Testis (tissue), 3 donors: ENCODE data around the gene DDHD1. TPM values are rescaled to one million over a fixed set of nuclear protein-coding genes. Genes with fewer than 3 reads are reported as not detected.
A peak's percentile ranks its signal among the peaks of the same experiment; 100 is the strongest.

Source experiments
- DNase-seq: peaks from one replicate; pipeline ENCODE4 v3.0.0-alpha.2; 2019
- H3K27ac ChIP-seq, 2 donors: fragments of 200-600 bp; sonication (generic); one replicate each; pipeline ENCODE4 v1.5.1; 2019
- H3K27me3 ChIP-seq: fragments of 200-600 bp; sonication (generic); one replicate; pipeline ENCODE4 v1.5.1; 2019
- H3K36me3 ChIP-seq: fragments of 200-600 bp; sonication (generic); one replicate; pipeline ENCODE4 v1.5.1; 2017; ENCODE audit warnings: low read depth; ENCODE audit errors: missing control alignments
- H3K4me1 ChIP-seq: fragments of 200-600 bp; sonication (generic); one replicate; pipeline ENCODE4 v1.5.1; 2019
- H3K4me3 ChIP-seq, 2 donors: fragments of 200-600 bp; sonication (generic); one replicate each; pipeline ENCODE4 v1.5.1; 2017 to 2019
- H3K9me3 ChIP-seq: fragments of 200-600 bp; sonication (generic); one replicate; pipeline ENCODE4 v1.5.1; 2017
- POLR2A ChIP-seq: fragments of 450-650 bp; IDR thresholded peaks from one replicate; pipeline ENCODE4 v1.6.1; 2017; ENCODE audit warnings: antibody characterized with exemption, mild to moderate bottlenecking, moderate library complexity
- WGBS, 2 donors: methylation state at CpG; one replicate each; pipeline ENCODE4 v1.1.5; 2018; 5-methylcytosine and 5-hydroxymethylcytosine counted together
- intact Hi-C: fragments of 100-400 bp; cut with DNase I; formaldehyde crosslinking; loops from one replicate; pipeline ENCODE4 v1.15.1; 2023; ENCODE audit warnings: low total_unique reads
- polyA plus RNA-seq: library from polyadenylated mRNA; stranded (reverse); fragments of 350-450 nt; fragmentation: Illumina TruSeq; extraction: RNeasy Lipid Tissue Mini Kit (QIAGEN cat#74804); gene quantifications from one replicate; pipeline ENCODE4 v1.2.3, GENCODE V29; 2014; ENCODE audit warnings: low read depth, low replicate concordance; ENCODE audit not compliant: insufficient read depth
- total RNA-seq, 2 donors: library from RNA; depleted of rRNA; stranded (reverse); fragments of >200 nt; gene quantifications; one replicate each; pipeline ENCODE4 v1.2.3, GENCODE V29; 2016
- TF ChIP-seq, protein P1 (sequence below), 3 experiments: fragments of 450-650 bp in 2 of 3; fragments of 200-600 bp in 1 of 3; sonication (generic) in 1 of 3; IDR thresholded peaks; one replicate each; pipeline ENCODE4 v1.5.1; 2016 to 2019; ENCODE audit warnings: antibody characterized with exemption in 3 of 3, mild to moderate bottlenecking in 2 of 3, moderate library complexity in 1 of 3

The DDHD1 gene
- total and polyA plus RNA-seq, 3 donors from 2014 or later, result 41.6 to 76.2 (median 72.7) TPM

DNA sequence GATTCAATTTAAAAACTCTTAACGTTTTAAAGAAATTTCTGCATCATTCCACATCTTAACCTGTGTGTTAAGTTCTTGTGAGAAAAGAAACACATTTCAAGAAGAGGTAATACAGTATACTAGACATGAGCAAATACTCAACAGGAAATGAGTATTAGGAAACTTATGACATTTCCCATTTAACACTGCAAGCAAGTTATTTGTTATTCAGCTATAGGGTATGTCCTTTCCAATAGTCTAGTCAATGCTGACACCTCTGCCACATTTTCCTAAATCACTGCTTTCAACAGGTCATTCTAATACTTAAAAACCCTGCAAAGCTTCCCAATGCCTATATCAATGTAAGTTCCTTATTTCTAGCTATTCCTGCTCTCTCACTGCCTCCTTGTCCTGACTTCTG is 93.1 kb downstream of the DDHD1 start:
- intact Hi-C loops, result no loop called here
- no peak for TF ChIP-seq POLR2A
- TF ChIP-seq, protein P1, sequence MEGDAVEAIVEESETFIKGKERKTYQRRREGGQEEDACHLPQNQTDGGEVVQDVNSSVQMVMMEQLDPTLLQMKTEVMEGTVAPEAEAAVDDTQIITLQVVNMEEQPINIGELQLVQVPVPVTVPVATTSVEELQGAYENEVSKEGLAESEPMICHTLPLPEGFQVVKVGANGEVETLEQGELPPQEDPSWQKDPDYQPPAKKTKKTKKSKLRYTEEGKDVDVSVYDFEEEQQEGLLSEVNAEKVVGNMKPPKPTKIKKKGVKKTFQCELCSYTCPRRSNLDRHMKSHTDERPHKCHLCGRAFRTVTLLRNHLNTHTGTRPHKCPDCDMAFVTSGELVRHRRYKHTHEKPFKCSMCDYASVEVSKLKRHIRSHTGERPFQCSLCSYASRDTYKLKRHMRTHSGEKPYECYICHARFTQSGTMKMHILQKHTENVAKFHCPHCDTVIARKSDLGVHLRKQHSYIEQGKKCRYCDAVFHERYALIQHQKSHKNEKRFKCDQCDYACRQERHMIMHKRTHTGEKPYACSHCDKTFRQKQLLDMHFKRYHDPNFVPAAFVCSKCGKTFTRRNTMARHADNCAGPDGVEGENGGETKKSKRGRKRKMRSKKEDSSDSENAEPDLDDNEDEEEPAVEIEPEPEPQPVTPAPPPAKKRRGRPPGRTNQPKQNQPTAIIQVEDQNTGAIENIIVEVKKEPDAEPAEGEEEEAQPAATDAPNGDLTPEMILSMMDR (IDR thresholded peaks at IDR 0.05), result no peak

DNA sequence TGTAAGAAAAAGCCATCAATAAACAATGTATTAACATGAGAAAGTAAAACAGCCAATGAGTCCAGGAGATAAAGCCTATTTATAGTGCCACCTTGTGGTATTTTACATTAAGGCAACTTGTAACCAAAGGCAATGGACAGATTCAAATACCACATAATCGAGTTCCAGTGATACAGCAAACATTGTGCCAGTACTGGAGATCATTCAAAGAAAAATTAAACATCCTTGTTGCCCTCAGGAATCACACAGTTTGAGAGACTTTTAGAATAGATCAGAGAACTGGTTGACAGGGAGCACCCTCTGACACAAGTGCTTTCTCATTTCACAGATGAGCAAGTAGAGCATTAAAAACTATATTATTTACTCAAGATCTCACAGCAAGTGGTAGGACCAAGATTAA is 98.1 kb downstream of the DDHD1 start:
- Histone ChIP-seq H3K36me3 (no peaks in the 10 kb centered on the region), H3K4me1 (no peaks in the 10 kb centered on the region), H3K27ac (no peak overlapping the region), H3K27me3 (no peaks in the 10 kb centered on the region), H3K9me3 (no peaks in the 10 kb centered on the region), H3K4me3 (no peak overlapping the region)
- intact Hi-C loops, result loop anchor here (10.0 kb wide), 1 partner anchor 70 kb away; no protein-coding TSS in a partner anchor
- DNase-seq, result no peak
- TF ChIP-seq, protein P1 (IDR thresholded peaks at IDR 0.05), result peak; percentile 33 to 72 (median 44)
- no peak for TF ChIP-seq POLR2A
- WGBS, 2 donors, result 4 to 29% methylated on average over 1 of the region's 1 CpG

More for the DNA sequence above, 93.1 kb downstream of the DDHD1 start:
- DNase-seq, result no peak
- Histone ChIP-seq H3K9me3 (no peaks in the 10 kb centered on the region), H3K27ac (no peak overlapping the region), H3K27me3 (no peaks in the 10 kb centered on the region), H3K36me3 (no peaks in the 10 kb centered on the region), H3K4me1 (no peaks in the 10 kb centered on the region), H3K4me3 (no peak overlapping the region)
- 71 to 73% methylated on average over 1 of the region's 1 CpG for WGBS, 2 donors

DNA sequence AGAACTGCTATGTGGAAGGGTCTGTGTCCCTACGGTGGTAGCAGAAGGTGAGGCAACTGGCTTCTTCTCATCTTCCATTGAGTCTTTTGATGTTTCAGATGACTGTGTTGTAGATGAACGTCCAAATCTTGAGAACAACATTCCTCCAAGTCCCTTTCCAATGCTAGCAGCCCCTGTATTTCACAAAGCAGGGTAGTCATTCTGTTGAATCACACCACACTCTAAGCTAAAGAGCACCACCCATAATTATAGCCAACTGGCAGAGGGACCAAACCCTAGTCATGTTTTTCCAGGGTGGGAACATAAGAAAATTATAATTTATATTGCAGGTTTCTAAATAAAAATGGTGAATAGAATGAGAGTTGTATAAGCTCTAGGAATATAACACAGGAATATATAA is 98.7 kb downstream of the DDHD1 start:
- H3K36me3 ChIP-seq, result no peaks in the 10 kb centered on the region
- H3K4me1 ChIP-seq, result no peaks in the 10 kb centered on the region
- no peak overlapping the region for H3K4me3 ChIP-seq
- TF ChIP-seq, protein P1 (IDR thresholded peaks at IDR 0.05), result no peak
- TF ChIP-seq POLR2A, result no peak
- intact Hi-C loops, result loop anchor here (10.0 kb wide), 1 partner anchor 70 kb away; no protein-coding TSS in a partner anchor
- H3K9me3 ChIP-seq, result no peaks in the 10 kb centered on the region
- no peak for DNase-seq
- no peak overlapping the region for H3K27ac ChIP-seq
- 71 to 88% methylated on average over 2 of the region's 2 CpGs for WGBS, 2 donors
- no peaks in the 10 kb centered on the region for H3K27me3 ChIP-seq

DNA sequence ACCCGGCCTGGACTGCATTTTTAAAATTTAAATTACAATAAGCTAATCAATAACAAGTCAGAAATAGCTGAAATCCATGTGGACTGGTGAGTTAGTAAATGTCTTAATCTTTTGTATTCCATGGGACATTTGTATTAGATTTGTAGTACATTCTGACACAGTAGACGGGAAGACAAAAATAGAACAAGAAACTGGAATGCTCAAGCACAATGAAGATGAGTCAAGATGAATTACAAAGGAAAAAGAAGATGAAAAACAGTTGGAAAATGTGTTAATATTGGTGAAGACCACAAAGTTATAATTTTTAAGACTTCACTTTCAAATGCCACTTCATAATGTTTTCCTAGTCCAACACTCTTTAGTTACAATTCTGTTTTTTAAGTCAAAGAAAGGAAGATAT is 104.5 kb downstream of the DDHD1 start:
- H3K27ac ChIP-seq, result no peak overlapping the region
- TF ChIP-seq, protein P1 (IDR thresholded peaks at IDR 0.05), result no peak
- TF ChIP-seq POLR2A, result no peak
- no peaks in the 10 kb centered on the region for H3K27me3 ChIP-seq
- H3K4me3 ChIP-seq, result no peak overlapping the region
- no peaks in the 10 kb centered on the region for H3K4me1 ChIP-seq
- intact Hi-C loops, result no loop called here
- no peaks in the 10 kb centered on the region for H3K9me3 ChIP-seq
- DNase-seq, result no peak
- WGBS, 2 donors, result 83 to 95% methylated on average over 2 of the region's 2 CpGs
- no peaks in the 10 kb centered on the region for H3K36me3 ChIP-seq

DNA sequence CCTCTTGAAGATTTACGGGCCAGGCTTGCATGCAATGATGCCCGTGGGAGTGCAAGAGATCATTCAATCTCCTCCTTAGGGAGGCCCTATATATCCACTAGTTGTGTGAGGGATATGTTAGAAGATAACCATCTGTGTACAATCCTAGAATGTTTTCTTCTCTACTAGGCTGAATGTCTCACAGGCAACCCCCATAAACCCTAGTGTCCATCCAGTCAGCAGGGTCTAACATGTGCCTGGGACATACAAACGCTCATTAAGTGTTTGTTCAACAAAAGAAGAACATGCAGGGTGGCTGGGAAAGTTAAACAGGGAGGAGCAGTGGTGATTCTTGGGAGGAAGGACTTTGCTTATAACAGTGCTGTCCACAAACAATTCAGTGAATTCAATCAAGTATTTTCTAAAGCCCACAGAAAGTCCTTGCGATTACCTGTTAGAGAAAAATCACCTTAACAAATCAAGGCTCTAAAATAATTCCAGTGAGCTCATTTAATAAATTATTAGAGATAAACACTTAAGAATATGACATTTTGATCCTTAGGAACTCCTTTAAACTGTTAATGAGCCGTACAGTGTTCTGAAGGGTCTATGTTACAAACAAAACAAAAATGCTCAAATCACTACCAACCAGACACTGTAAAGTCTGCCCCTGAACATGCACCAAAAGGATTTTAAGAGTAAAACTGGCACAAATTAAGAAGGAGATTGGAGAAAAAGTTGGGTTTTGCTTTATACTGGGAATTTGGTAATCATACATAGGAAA is 105.6 kb downstream of the DDHD1 start:
- DNase-seq, result no peak
- H3K36me3 ChIP-seq, result no peaks in the 10 kb centered on the region
- intact Hi-C loops, result no loop called here
- WGBS, 2 donors, result 87% methylated on average over 5 of the region's 5 CpGs
- no peaks in the 10 kb centered on the region for H3K9me3 ChIP-seq
- no peaks in the 10 kb centered on the region for H3K27me3 ChIP-seq
- no peak overlapping the region for H3K4me3 ChIP-seq
- H3K4me1 ChIP-seq, result peaks cover 4% of the 10 kb centered on the region
- H3K27ac ChIP-seq, result no peak overlapping the region
- TF ChIP-seq, protein P1 (IDR thresholded peaks at IDR 0.05), result no peak
- no peak for TF ChIP-seq POLR2A
